GM12878 (cell line): ENCODE measurements around the gene PDE8B.

Experiments used
- POLR2A ChIP-seq: IDR thresholded peaks from 2 replicates; pipeline ENCODE4 v1.6.1; 2011; ENCODE audit warnings: low read depth, mild to moderate bottlenecking, low read length
- REST ChIP-seq: IDR thresholded peaks from 2 replicates; pipeline ENCODE4 v1.6.1; 2012; ENCODE audit warnings: mild to moderate bottlenecking, low read depth, low read length
- TAF1 ChIP-seq: IDR thresholded peaks from 2 replicates; pipeline ENCODE4 v1.6.1; 2011; ENCODE audit warnings: mild to moderate bottlenecking, low read depth, low read length, borderline replicate concordance
- ZBTB33 ChIP-seq: fragments of 450-650 bp; IDR thresholded peaks from 2 replicates; pipeline ENCODE4 v1.6.1; 2017; ENCODE audit warnings: mild to moderate bottlenecking
- ZNF24 ChIP-seq: fragments of 450-650 bp; IDR thresholded peaks from 2 replicates; pipeline ENCODE4 v1.6.1; 2017; ENCODE audit warnings: antibody characterized with exemption, mild to moderate bottlenecking

- TF ChIP-seq ZNF24 (no peak), ZBTB33 (no peak), REST (no peak), TAF1 (no peak), POLR2A (no peak)
These were observed 29.3 kb upstream of the PDE8B start for GRCh38 chr5:77181173-77181572.
